ENCODE measurements around the gene EP400. TPM values are rescaled to one million over a fixed set of nuclear protein-coding genes. Genes with fewer than 3 reads are reported as not detected.
A peak's percentile ranks its signal among the peaks of the same experiment; 100 is the strongest.
"Not testable (repeated sequence)": the region's sequence is repeated elsewhere in the genome, so short reads cannot be mapped to it uniquely, and the experiment has no call there.

The EP400 gene
- total and polyA plus RNA-seq, 7 experiments from 2014 or later: 2.8 to 86.8 (median 79.5) TPM

DNA sequence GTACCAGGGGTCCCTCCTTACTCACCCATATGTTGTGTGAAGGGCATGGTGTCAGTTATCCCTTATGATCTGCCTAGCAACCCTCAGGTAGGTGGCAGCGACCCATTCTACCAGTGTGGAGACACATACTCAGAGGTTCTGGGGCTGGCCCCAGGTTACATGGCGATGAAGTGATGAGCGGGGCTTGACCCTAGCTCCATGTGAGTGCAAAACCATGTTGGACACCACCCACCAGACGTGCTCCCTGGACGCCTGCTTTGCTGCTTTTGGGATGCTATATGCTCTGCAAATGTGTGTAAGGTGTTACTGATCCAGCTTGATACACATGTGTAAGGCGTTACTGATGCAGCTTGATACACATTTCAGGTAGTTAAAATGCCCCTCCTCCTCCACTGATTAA lies 33.3 kb downstream of the EP400 start:
- no peaks in the 10 kb centered on the region for H3K27me3 ChIP-seq (ENCODE audit: control insufficient read depth in 2 of 2, insufficient read depth in 2 of 2, low read length in 2 of 2)
- Mint-ChIP-seq H3K27ac (no peak overlapping the region), H3K27me3 (no peaks in the 10 kb centered on the region), H3K4me3 (no peak overlapping the region), H3K9me3 (peaks cover 0 to 1% (median 0%) of the 10 kb centered on the region in 11 donors), H3K36me3 (peaks cover 4 to 55% (median 20%) of the 10 kb centered on the region in 5 donors), H3K4me1 (peaks cover 0 to 14% (median 4%) of the 10 kb centered on the region in 7 donors)
- intact Hi-C loops (cut with micrococcal nuclease): no loop called here
- CTCF ChIA-PET: no interaction called here
- H3K36me3 ChIP-seq (ENCODE audit: control insufficient read depth in 2 of 3, insufficient read depth in 3 of 3, low read length in 3 of 3): peaks cover 13 to 83% (median 15%) of the 10 kb centered on the region in 3 experiments
- ATAC-seq (no peak), DNase-seq (no peak)
- POLR2A ChIA-PET: no interaction called here
- H3K4me1 ChIP-seq (ENCODE audit: control insufficient read depth in 2 of 2, insufficient read depth in 2 of 2, low read length in 2 of 2): no peaks in the 10 kb centered on the region
- no peaks in the 10 kb centered on the region for H3K9me3 ChIP-seq (ENCODE audit: control insufficient read depth in 2 of 3, low read length in 3 of 3)
- H3K4me3 ChIP-seq (ENCODE audit: low read length): no peak overlapping the region
- H3K27ac ChIP-seq (ENCODE audit: low read depth, low read length): no peak overlapping the region

- Mint-ChIP-seq H3K4me3 (no peak overlapping the region), H3K27ac (no peak overlapping the region), H3K36me3 (peaks cover 4 to 52% (median 20%) of the 10 kb centered on the region in 5 donors), H3K4me1 (peaks cover 0 to 11% (median 3%) of the 10 kb centered on the region in 7 donors), H3K27me3 (no peaks in the 10 kb centered on the region), H3K9me3 (peaks cover 0 to 1% (median 0%) of the 10 kb centered on the region in 11 donors)
- H3K27me3 ChIP-seq (ENCODE audit: control insufficient read depth in 2 of 2, insufficient read depth in 2 of 2, low read length in 2 of 2): no peaks in the 10 kb centered on the region
- H3K4me1 ChIP-seq (ENCODE audit: control insufficient read depth in 2 of 2, insufficient read depth in 2 of 2, low read length in 2 of 2): no peaks in the 10 kb centered on the region
- H3K27ac ChIP-seq (ENCODE audit: low read depth, low read length): no peak overlapping the region
- intact Hi-C loops (cut with micrococcal nuclease): no loop called here
- H3K36me3 ChIP-seq (ENCODE audit: control insufficient read depth in 2 of 3, insufficient read depth in 3 of 3, low read length in 3 of 3): peaks cover 13 to 88% (median 15%) of the 10 kb centered on the region in 3 experiments
- ChIA-PET CTCF (no interaction called here), POLR2A (no interaction called here)
- H3K9me3 ChIP-seq (ENCODE audit: control insufficient read depth in 2 of 3, low read length in 3 of 3): no peaks in the 10 kb centered on the region
- no peak overlapping the region for H3K4me3 ChIP-seq (ENCODE audit: low read length)
- DNase-seq (no peak), ATAC-seq (no peak)
These were observed 33.8 kb downstream of the EP400 start for GRCh38 chr12:131983554-131983953.

- Mint-ChIP-seq H3K4me3 (no peak overlapping the region), H3K4me1 (peaks cover 0 to 11% (median 3%) of the 10 kb centered on the region in 7 donors), H3K27me3 (no peaks in the 10 kb centered on the region), H3K9me3 (peaks cover 0 to 1% (median 0%) of the 10 kb centered on the region in 11 donors), H3K27ac (no peak overlapping the region), H3K36me3 (peaks cover 5 to 56% (median 20%) of the 10 kb centered on the region in 5 donors)
- Histone ChIP-seq H3K4me3 (ENCODE audit: low read length) (no peak overlapping the region), H3K4me1 (ENCODE audit: control insufficient read depth in 2 of 2, insufficient read depth in 2 of 2, low read length in 2 of 2) (no peaks in the 10 kb centered on the region), H3K9me3 (ENCODE audit: control insufficient read depth in 2 of 3, low read length in 3 of 3) (no peaks in the 10 kb centered on the region), H3K27me3 (ENCODE audit: control insufficient read depth in 2 of 2, insufficient read depth in 2 of 2, low read length in 2 of 2) (no peaks in the 10 kb centered on the region), H3K36me3 (ENCODE audit: control insufficient read depth in 2 of 3, insufficient read depth in 3 of 3, low read length in 3 of 3) (peaks cover 13 to 96% (median 20%) of the 10 kb centered on the region in 3 experiments), H3K27ac (ENCODE audit: low read depth, low read length) (no peak overlapping the region)
- ATAC-seq (no peak), DNase-seq (no peak)
- ChIA-PET CTCF (interaction anchor here (0.6 kb wide), 1 partner anchor 32 kb away, joined by 4 read pairs; no protein-coding TSS in a partner anchor), POLR2A (interaction anchor here (0.6 kb wide), 1 partner anchor 710 kb away, joined by 5 read pairs; no protein-coding TSS in a partner anchor)
- intact Hi-C loops (cut with micrococcal nuclease): no loop called here
These were observed 34.6 kb downstream of the EP400 start for GRCh38 chr12:131984334-131984733.

GRCh38 chr12:131985510-131985875 lies 35.8 kb downstream of the EP400 start:
- H3K4me1 Mint-ChIP-seq; POLR2A ChIA-PET; H3K4me1 ChIP-seq (ENCODE audit: control insufficient read depth in 2 of 2, insufficient read depth in 2 of 2, low read length in 2 of 2); intact Hi-C loops (cut with micrococcal nuclease); H3K27ac Mint-ChIP-seq; H3K9me3 ChIP-seq (ENCODE audit: control insufficient read depth in 2 of 3, low read length in 3 of 3); H3K27me3 Mint-ChIP-seq; H3K9me3 Mint-ChIP-seq; DNase-seq; H3K27me3 ChIP-seq (ENCODE audit: control insufficient read depth in 2 of 2, insufficient read depth in 2 of 2, low read length in 2 of 2); H3K4me3 ChIP-seq (ENCODE audit: low read length); H3K4me3 Mint-ChIP-seq; H3K27ac ChIP-seq (ENCODE audit: low read depth, low read length); CTCF ChIA-PET: not testable (repeated sequence)
- H3K36me3 ChIP-seq (ENCODE audit: control insufficient read depth in 2 of 3, insufficient read depth in 3 of 3, low read length in 3 of 3): peaks cover 8 to 98% (median 32%) of the 10 kb centered on the region in 3 experiments
- peak; percentile 53 for ATAC-seq
- H3K36me3 Mint-ChIP-seq: peaks cover 9 to 56% (median 23%) of the 10 kb centered on the region in 5 donors

GRCh38 chr12:131986361-131986760 lies 36.6 kb downstream of the EP400 start:
- H3K4me3 Mint-ChIP-seq: no peak overlapping the region

GRCh38 chr12:131986910-131987309 lies 37.2 kb downstream of the EP400 start:
- Histone ChIP-seq H3K4me1 (ENCODE audit: control insufficient read depth in 2 of 2, insufficient read depth in 2 of 2, low read length in 2 of 2) (no peaks in the 10 kb centered on the region), H3K27ac (ENCODE audit: low read depth, low read length) (no peak overlapping the region), H3K4me3 (ENCODE audit: low read length) (no peak overlapping the region), H3K27me3 (ENCODE audit: control insufficient read depth in 2 of 2, insufficient read depth in 2 of 2, low read length in 2 of 2) (no peaks in the 10 kb centered on the region), H3K9me3 (ENCODE audit: control insufficient read depth in 2 of 3, low read length in 3 of 3) (no peaks in the 10 kb centered on the region), H3K36me3 (ENCODE audit: control insufficient read depth in 2 of 3, insufficient read depth in 3 of 3, low read length in 3 of 3) (peaks cover 0 to 98% (median 30%) of the 10 kb centered on the region in 3 experiments)
- Mint-ChIP-seq H3K36me3 (peaks cover 14 to 53% (median 22%) of the 10 kb centered on the region in 5 donors), H3K4me3 (no peak overlapping the region), H3K27me3 (no peaks in the 10 kb centered on the region), H3K4me1 (peaks cover 0 to 4% (median 0%) of the 10 kb centered on the region in 7 donors), H3K9me3 (peaks cover 0 to 1% (median 0%) of the 10 kb centered on the region in 11 donors), H3K27ac (no peak overlapping the region)
- DNase-seq (no peak), ATAC-seq (no peak)
- ChIA-PET POLR2A (no interaction called here), CTCF (no interaction called here)
- intact Hi-C loops (cut with micrococcal nuclease): no loop called here

More at GRCh38 chr12:131986361-131986760, 36.6 kb downstream of the EP400 start:
- Histone ChIP-seq H3K9me3 (ENCODE audit: control insufficient read depth in 2 of 3, low read length in 3 of 3) (no peaks in the 10 kb centered on the region), H3K36me3 (ENCODE audit: control insufficient read depth in 2 of 3, insufficient read depth in 3 of 3, low read length in 3 of 3) (peaks cover 0 to 98% (median 31%) of the 10 kb centered on the region in 3 experiments), H3K4me3 (ENCODE audit: low read length) (no peak overlapping the region), H3K27ac (ENCODE audit: low read depth, low read length) (no peak overlapping the region), H3K4me1 (ENCODE audit: control insufficient read depth in 2 of 2, insufficient read depth in 2 of 2, low read length in 2 of 2) (no peaks in the 10 kb centered on the region), H3K27me3 (ENCODE audit: control insufficient read depth in 2 of 2, insufficient read depth in 2 of 2, low read length in 2 of 2) (no peaks in the 10 kb centered on the region)
- Mint-ChIP-seq H3K9me3 (peaks cover 0 to 1% (median 0%) of the 10 kb centered on the region in 11 donors), H3K36me3 (peaks cover 14 to 59% (median 24%) of the 10 kb centered on the region in 5 donors), H3K4me1 (peaks cover 0 to 4% (median 0%) of the 10 kb centered on the region in 7 donors), H3K27ac (no peak overlapping the region), H3K27me3 (no peaks in the 10 kb centered on the region)
- CTCF ChIA-PET: no interaction called here
- ATAC-seq (no peak), DNase-seq (no peak)
- POLR2A ChIA-PET: no interaction called here
- intact Hi-C loops (cut with micrococcal nuclease): no loop called here

GRCh38 chr12:131987552-131987951 lies 37.8 kb downstream of the EP400 start:
- no peaks in the 10 kb centered on the region for H3K27me3 Mint-ChIP-seq
- peaks cover 0 to 1% (median 0%) of the 10 kb centered on the region in 11 donors for H3K9me3 Mint-ChIP-seq
- no peaks in the 10 kb centered on the region for H3K27me3 ChIP-seq (ENCODE audit: control insufficient read depth in 2 of 2, insufficient read depth in 2 of 2, low read length in 2 of 2)
- peaks cover 0 to 4% (median 0%) of the 10 kb centered on the region in 7 donors for H3K4me1 Mint-ChIP-seq
- H3K4me3 ChIP-seq (ENCODE audit: low read length): no peak overlapping the region
- intact Hi-C loops (cut with micrococcal nuclease): no loop called here
- H3K4me1 ChIP-seq (ENCODE audit: control insufficient read depth in 2 of 2, insufficient read depth in 2 of 2, low read length in 2 of 2): no peaks in the 10 kb centered on the region
- DNase-seq (no peak), ATAC-seq (no peak)
- POLR2A ChIA-PET: no interaction called here
- no peak overlapping the region for H3K27ac ChIP-seq (ENCODE audit: low read depth, low read length)
- CTCF ChIA-PET: no interaction called here
- H3K9me3 ChIP-seq (ENCODE audit: control insufficient read depth in 2 of 3, low read length in 3 of 3): no peaks in the 10 kb centered on the region
- peaks cover 5 to 98% (median 36%) of the 10 kb centered on the region in 3 experiments for H3K36me3 ChIP-seq (ENCODE audit: control insufficient read depth in 2 of 3, insufficient read depth in 3 of 3, low read length in 3 of 3)
- peak overlapping the region in 2 of 9 donors; percentile 43 to 77 for H3K27ac Mint-ChIP-seq
- H3K4me3 Mint-ChIP-seq: no peak overlapping the region
- H3K36me3 Mint-ChIP-seq: peaks cover 17 to 54% (median 28%) of the 10 kb centered on the region in 5 donors

All from naive thymus-derived CD4-positive, alpha-beta T cell (primary cell).